Sigmoid colon (tissue), 4 donors: ENCODE results near the gene DSCAML1.

Experiments
- POLR2A ChIP-seq, 2 donors: fragments of 450-650 bp; IDR thresholded peaks; one replicate each; pipeline ENCODE4 v1.6.1; 2016; ENCODE audit warnings: antibody characterized with exemption in 2 of 2, mild to moderate bottlenecking in 2 of 2, moderate library complexity in 2 of 2
- POLR2AphosphoS5 ChIP-seq, 4 donors: sonication (generic); formaldehyde crosslinking; IDR thresholded peaks; one replicate each; pipeline ENCODE4 v1.6.1; 2017; ENCODE audit warnings: antibody characterized with exemption in 4 of 4
- TF ChIP-seq, protein P1 (sequence below), 4 experiments: fragments of 450-650 bp in 3 of 4; fragments of 200-600 bp in 1 of 4; IDR thresholded peaks; one replicate each; pipeline ENCODE4 v1.5.1; 2016 to 2019; ENCODE audit warnings: antibody characterized with exemption in 4 of 4, mild to moderate bottlenecking in 3 of 4, moderate library complexity in 2 of 4

DNA sequence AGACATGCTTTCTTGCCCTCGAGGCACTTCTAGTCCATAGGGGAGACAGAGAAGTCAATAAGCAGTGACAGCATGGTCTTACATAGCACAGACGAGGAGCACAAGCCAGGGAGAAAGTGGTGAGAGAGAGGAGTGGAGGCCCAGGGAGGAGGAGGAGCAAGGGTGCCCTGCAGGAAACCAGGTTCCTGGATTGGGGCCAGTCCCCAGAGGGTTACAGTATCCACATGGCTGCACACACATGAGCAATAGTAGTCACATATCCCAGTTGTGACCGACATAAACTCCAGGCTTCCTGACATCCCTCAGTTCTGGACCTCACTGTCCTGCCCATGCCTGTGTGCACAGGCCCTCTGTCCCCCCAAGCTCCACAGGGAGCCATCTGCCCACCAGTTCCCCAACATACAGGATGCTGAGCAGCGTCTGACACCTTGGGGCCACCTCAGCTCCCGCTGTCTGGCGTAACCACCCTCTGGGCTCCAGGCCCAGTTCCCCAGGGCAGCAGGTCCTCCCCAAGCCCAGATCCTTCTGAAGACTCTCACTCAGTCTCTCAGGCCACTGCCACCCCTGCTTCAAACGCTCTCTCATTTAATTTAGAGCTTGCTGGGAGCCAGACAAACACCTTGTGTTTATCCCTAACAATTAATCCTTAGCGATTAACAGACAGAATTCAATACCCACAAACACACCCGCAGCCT is 53.7 kb downstream of the DSCAML1 start:
- TF ChIP-seq, protein P1, sequence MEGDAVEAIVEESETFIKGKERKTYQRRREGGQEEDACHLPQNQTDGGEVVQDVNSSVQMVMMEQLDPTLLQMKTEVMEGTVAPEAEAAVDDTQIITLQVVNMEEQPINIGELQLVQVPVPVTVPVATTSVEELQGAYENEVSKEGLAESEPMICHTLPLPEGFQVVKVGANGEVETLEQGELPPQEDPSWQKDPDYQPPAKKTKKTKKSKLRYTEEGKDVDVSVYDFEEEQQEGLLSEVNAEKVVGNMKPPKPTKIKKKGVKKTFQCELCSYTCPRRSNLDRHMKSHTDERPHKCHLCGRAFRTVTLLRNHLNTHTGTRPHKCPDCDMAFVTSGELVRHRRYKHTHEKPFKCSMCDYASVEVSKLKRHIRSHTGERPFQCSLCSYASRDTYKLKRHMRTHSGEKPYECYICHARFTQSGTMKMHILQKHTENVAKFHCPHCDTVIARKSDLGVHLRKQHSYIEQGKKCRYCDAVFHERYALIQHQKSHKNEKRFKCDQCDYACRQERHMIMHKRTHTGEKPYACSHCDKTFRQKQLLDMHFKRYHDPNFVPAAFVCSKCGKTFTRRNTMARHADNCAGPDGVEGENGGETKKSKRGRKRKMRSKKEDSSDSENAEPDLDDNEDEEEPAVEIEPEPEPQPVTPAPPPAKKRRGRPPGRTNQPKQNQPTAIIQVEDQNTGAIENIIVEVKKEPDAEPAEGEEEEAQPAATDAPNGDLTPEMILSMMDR (IDR thresholded peaks at IDR 0.05), result no peak
- TF ChIP-seq POLR2AphosphoS5 (IDR thresholded peaks at IDR 0.05) (no peak), POLR2A (IDR thresholded peaks at IDR 0.05) (no peak)
